WTC11 (cell line): ENCODE measurements around the gene TSGA10. TPM values are rescaled to one million over a fixed set of nuclear protein-coding genes. Genes with fewer than 3 reads are reported as not detected.

ENCODE experiments used
- ATAC-seq: fragments of 200-7000 bp; cut with Tn5 transposase; 2 replicates; pipeline ENCODE4 v1.10.0; 2021; ENCODE audit warnings: mild to moderate bottlenecking, moderate library complexity
- CTCF ChIA-PET: fragments of 300-600 bp; sonication (Branson Sonifier 250); formaldehyde crosslinking; loops from one replicate; lab custom pipeline; 2021; ENCODE audit warnings: antibody characterized with exemption; lab: Charles Lee
- POLR2A ChIA-PET: fragments of 350-600 bp; sonication (Branson Sonifier 250); formaldehyde crosslinking; loops from one replicate; lab custom pipeline; 2021; ENCODE audit warnings: antibody characterized with exemption; lab: Charles Lee
- DNase-seq: peaks from one replicate; pipeline ENCODE4 v3.0.0; 2021; ENCODE audit warnings: low spot score
- H3K27ac Mint-ChIP-seq: 2 replicates; pipeline ENCODE4 v1.8.0; 2021; ENCODE audit warnings: mixed read lengths
- H3K27me3 Mint-ChIP-seq: 2 replicates; pipeline ENCODE4 v1.8.0; 2021; ENCODE audit warnings: low read depth, mild to moderate bottlenecking, moderate library complexity, mixed read lengths
- H3K36me3 Mint-ChIP-seq: 2 replicates; pipeline ENCODE4 v1.8.0; 2021; ENCODE audit warnings: mixed read lengths
- H3K4me1 Mint-ChIP-seq: 2 replicates; pipeline ENCODE4 v1.8.0; 2022; ENCODE audit warnings: mixed read lengths
- H3K4me3 Mint-ChIP-seq: 2 replicates; pipeline ENCODE4 v1.8.0; 2021; ENCODE audit warnings: mild to moderate bottlenecking, moderate library complexity, mixed read lengths
- H3K9me3 Mint-ChIP-seq: 2 replicates; pipeline ENCODE4 v1.8.0; 2021; ENCODE audit warnings: mixed read lengths
- AFF4 ChIP-seq: sonication (generic); formaldehyde crosslinking; IDR thresholded peaks from 2 replicates; pipeline ENCODE4 v1.8.1; 2023; ENCODE audit warnings: mild to moderate bottlenecking, missing genetic modification reagents, borderline replicate concordance
- FOXK1 ChIP-seq: sonication (generic); formaldehyde crosslinking; IDR thresholded peaks from 2 replicates; pipeline ENCODE4 v1.8.0; 2022; ENCODE audit warnings: mild to moderate bottlenecking, moderate library complexity, missing genetic modification reagents
- HMGA2 ChIP-seq: fragments of 250-450 bp; sonication (Bioruptor Pico); IDR thresholded peaks from 2 replicates; pipeline ENCODE4 v1.4.0; 2021; ENCODE audit warnings: mild to moderate bottlenecking, moderate library complexity
- JAZF1 ChIP-seq: fragments of 250-450 bp; sonication (Bioruptor Pico); IDR thresholded peaks from 2 replicates; pipeline ENCODE4 v1.9.0; 2021; ENCODE audit warnings: moderate library complexity, mild to moderate bottlenecking, inconsistent platforms
- JUN ChIP-seq: sonication (generic); formaldehyde crosslinking; IDR thresholded peaks from 2 replicates; pipeline ENCODE4 v1.8.0; 2023; ENCODE audit warnings: mild to moderate bottlenecking, missing genetic modification reagents
- MYBL2 ChIP-seq: sonication (generic); formaldehyde crosslinking; IDR thresholded peaks from 2 replicates; pipeline ENCODE4 v1.8.1; 2023; ENCODE audit warnings: mild to moderate bottlenecking, moderate library complexity, missing genetic modification reagents
- NFE2L1 ChIP-seq: sonication (generic); formaldehyde crosslinking; IDR thresholded peaks from 2 replicates; pipeline ENCODE4 v1.8.1; 2023; ENCODE audit warnings: missing genetic modification reagents
- SP1 ChIP-seq: sonication (generic); formaldehyde crosslinking; conservative IDR thresholded peaks from 2 replicates; pipeline ENCODE4 v1.8.1; 2022; ENCODE audit warnings: missing genetic modification reagents
- ZNF121 ChIP-seq: sonication (generic); formaldehyde crosslinking; IDR thresholded peaks from 2 replicates; pipeline ENCODE4 v1.8.0; 2023; ENCODE audit warnings: missing genetic modification reagents
- ZNF416 ChIP-seq: fragments of 250-450 bp; sonication (Bioruptor Pico); IDR thresholded peaks from 2 replicates; pipeline ENCODE4 v1.9.0; 2021; ENCODE audit warnings: mild to moderate bottlenecking, inconsistent platforms
- ZSCAN18 ChIP-seq: fragments of 250-450 bp; sonication (Bioruptor Pico); IDR thresholded peaks from 2 replicates; pipeline ENCODE4 v2.1.2; 2022; ENCODE audit warnings: mild to moderate bottlenecking, moderate library complexity
- total RNA-seq: library from RNA; stranded (reverse); gene quantifications from 3 replicates; pipeline ENCODE4 v1.2.3, GENCODE V29; 2021
- TF ChIP-seq, protein P1 (sequence below): sonication (generic); formaldehyde crosslinking; conservative IDR thresholded peaks from 2 replicates; pipeline ENCODE4 v1.8.1; 2022; ENCODE audit warnings: mild to moderate bottlenecking, missing genetic modification reagents
- TF ChIP-seq, protein P2 (sequence below): sonication (generic); formaldehyde crosslinking; IDR thresholded peaks from 2 replicates; pipeline ENCODE4 v1.8.1; 2022; ENCODE audit warnings: mild to moderate bottlenecking, moderate library complexity, missing genetic modification reagents
- TF ChIP-seq, protein P3 (sequence below): sonication (generic); formaldehyde crosslinking; IDR thresholded peaks from 2 replicates; pipeline ENCODE4 v1.8.1; 2022; ENCODE audit warnings: mild to moderate bottlenecking, missing genetic modification reagents, moderate library complexity, borderline replicate concordance
- TF ChIP-seq, protein P4 (sequence below): sonication (generic); formaldehyde crosslinking; IDR thresholded peaks from 2 replicates; pipeline ENCODE4 v1.8.0; 2023; ENCODE audit warnings: missing genetic modification reagents
- TF ChIP-seq, protein P5 (sequence below): sonication (generic); formaldehyde crosslinking; IDR thresholded peaks from 2 replicates; pipeline ENCODE4 v1.8.1; 2022; ENCODE audit warnings: low read depth, mild to moderate bottlenecking, moderate library complexity, missing genetic modification reagents, borderline replicate concordance

The TSGA10 gene
- total RNA-seq, 1 experiment from 2014 or later: 9.1 TPM

DNA sequence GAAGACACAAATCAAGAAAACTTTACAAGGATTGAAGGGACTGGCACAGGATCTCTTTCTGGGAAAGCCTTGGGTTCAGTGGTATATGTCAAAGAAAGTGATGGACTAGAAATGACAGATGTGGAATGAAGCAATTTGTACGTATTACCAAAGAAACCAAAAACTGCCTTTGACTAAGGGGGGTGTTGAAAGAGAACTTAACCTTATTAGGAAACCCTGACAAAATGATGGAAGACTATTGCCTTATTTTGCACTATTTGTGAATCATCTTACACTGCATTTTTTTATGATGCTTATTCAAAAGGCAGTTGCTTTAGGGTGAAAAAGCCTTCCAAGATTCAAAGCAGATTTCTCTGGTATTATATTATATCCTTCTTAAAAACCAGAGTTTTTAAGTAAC is 4.0 kb downstream of the TSGA10 start:
- no peaks in the 10 kb centered on the region; the same call in 1 of the 2 replicates for H3K27me3 Mint-ChIP-seq
- ATAC-seq: no peak
- peaks cover 14% of the 10 kb centered on the region for H3K4me1 Mint-ChIP-seq
- TF ChIP-seq JAZF1 (CRISPR knock-in tag) (no peak), ZNF121 (CRISPR knock-in tag) (no peak), JUN (CRISPR knock-in tag) (no peak), NFE2L1 (CRISPR knock-in tag) (no peak), ZNF416 (no peak), AFF4 (CRISPR knock-in tag) (no peak)
- TF ChIP-seq, protein P1, sequence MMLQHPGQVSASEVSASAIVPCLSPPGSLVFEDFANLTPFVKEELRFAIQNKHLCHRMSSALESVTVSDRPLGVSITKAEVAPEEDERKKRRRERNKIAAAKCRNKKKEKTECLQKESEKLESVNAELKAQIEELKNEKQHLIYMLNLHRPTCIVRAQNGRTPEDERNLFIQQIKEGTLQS (CRISPR knock-in tag): no peak
- TF ChIP-seq, protein P2, sequence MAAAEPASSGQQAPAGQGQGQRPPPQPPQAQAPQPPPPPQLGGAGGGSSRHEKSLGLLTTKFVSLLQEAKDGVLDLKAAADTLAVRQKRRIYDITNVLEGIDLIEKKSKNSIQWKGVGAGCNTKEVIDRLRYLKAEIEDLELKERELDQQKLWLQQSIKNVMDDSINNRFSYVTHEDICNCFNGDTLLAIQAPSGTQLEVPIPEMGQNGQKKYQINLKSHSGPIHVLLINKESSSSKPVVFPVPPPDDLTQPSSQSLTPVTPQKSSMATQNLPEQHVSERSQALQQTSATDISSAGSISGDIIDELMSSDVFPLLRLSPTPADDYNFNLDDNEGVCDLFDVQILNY (CRISPR knock-in tag): no peak
- TF ChIP-seq, protein P3, sequence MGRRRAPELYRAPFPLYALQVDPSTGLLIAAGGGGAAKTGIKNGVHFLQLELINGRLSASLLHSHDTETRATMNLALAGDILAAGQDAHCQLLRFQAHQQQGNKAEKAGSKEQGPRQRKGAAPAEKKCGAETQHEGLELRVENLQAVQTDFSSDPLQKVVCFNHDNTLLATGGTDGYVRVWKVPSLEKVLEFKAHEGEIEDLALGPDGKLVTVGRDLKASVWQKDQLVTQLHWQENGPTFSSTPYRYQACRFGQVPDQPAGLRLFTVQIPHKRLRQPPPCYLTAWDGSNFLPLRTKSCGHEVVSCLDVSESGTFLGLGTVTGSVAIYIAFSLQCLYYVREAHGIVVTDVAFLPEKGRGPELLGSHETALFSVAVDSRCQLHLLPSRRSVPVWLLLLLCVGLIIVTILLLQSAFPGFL (CRISPR knock-in tag): no peak
- TF ChIP-seq, protein P4, sequence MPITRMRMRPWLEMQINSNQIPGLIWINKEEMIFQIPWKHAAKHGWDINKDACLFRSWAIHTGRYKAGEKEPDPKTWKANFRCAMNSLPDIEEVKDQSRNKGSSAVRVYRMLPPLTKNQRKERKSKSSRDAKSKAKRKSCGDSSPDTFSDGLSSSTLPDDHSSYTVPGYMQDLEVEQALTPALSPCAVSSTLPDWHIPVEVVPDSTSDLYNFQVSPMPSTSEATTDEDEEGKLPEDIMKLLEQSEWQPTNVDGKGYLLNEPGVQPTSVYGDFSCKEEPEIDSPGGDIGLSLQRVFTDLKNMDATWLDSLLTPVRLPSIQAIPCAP (CRISPR knock-in tag): no peak
- TF ChIP-seq, all 79 proteins: peak for 0
- Mint-ChIP-seq H3K4me3 (no peak overlapping the region), H3K9me3 (no peaks in the 10 kb centered on the region), H3K27ac (no peak overlapping the region), H3K36me3 (no peaks in the 10 kb centered on the region)
- ChIA-PET CTCF (no interaction called here), POLR2A (no interaction called here)
- DNase-seq: no peak

- DNase-seq (peak; percentile 97), ATAC-seq (peak; percentile 91)
- Mint-ChIP-seq H3K27me3 (peaks cover 11% of the 10 kb centered on the region), H3K9me3 (peaks cover 21% of the 10 kb centered on the region), H3K4me3 (peak within 1 kb of the TSS; percentile 93), H3K36me3 (peaks cover 28% of the 10 kb centered on the region), H3K27ac (peak within 1 kb of the TSS; percentile 99), H3K4me1 (peaks cover 16% of the 10 kb centered on the region)
- ChIA-PET CTCF (interaction anchor here (0.8 to 2.2 kb wide), 9 partner anchors 14 to 507 kb away, joined by 3 to 9 read pairs (median 4); partner anchors contain the start of genes LIPT1 and TSGA10), POLR2A (interaction anchor here (0.6 to 2.3 kb wide), 5 partner anchors 13 to 1492 kb away, joined by 4 to 18 read pairs (median 9); partner anchors contain the start of genes EIF5B, LIPT1, MITD1 and MRPL30)
- TF ChIP-seq NFE2L1 (CRISPR knock-in tag) (0 out of 2 replicates have a peak, but pooled peaks have one; percentile 9), HMGA2 (no peak), ZNF121 (CRISPR knock-in tag) (peak; percentile 49; the same call in 1 of the 2 replicates), FOXK1 (CRISPR knock-in tag) (peak; percentile 71; the same call in 1 of the 2 replicates), MYBL2 (CRISPR knock-in tag) (peak; percentile 55; the same call in 1 of the 2 replicates), SP1 (peak; percentile 86; the same call in 1 of the 2 replicates), ZSCAN18 (CRISPR knock-in tag) (no peak)
- TF ChIP-seq, protein P4 (CRISPR knock-in tag): 0 out of 2 replicates have a peak, but pooled peaks have one; percentile 58
- TF ChIP-seq, protein P5, sequence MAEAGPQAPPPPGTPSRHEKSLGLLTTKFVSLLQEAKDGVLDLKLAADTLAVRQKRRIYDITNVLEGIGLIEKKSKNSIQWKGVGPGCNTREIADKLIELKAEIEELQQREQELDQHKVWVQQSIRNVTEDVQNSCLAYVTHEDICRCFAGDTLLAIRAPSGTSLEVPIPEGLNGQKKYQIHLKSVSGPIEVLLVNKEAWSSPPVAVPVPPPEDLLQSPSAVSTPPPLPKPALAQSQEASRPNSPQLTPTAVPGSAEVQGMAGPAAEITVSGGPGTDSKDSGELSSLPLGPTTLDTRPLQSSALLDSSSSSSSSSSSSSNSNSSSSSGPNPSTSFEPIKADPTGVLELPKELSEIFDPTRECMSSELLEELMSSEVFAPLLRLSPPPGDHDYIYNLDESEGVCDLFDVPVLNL: peak; percentile 57; the same call in 1 of the 2 replicates
These were observed 13.3 kb downstream of the TSGA10 start, which contains the start of gene C2orf15 for GRCh38 chr2:99141110-99142108. Gene C2orf15 (plus strand): TSS chr2:99141707. CDS start chr2:99150559, 8,852 bp downstream.
